H9 (cell line): ENCODE data around the gene TENM3. TPM values are rescaled to one million over a fixed set of nuclear protein-coding genes. Genes with fewer than 3 reads are reported as not detected.

Experiments
- DNase-seq: peaks from one replicate; pipeline ENCODE4 v3.0.0-alpha.2; 2017
- H2AFZ ChIP-seq: one replicate; pipeline ENCODE4 v1.6.1; 2013; ENCODE audit warnings: mild to moderate bottlenecking, low read length, control low read depth, moderate library complexity
- H2AK5ac ChIP-seq: 2 replicates; pipeline ENCODE4 v1.6.1; 2013; ENCODE audit warnings: low read length, control low read depth, mixed read lengths; ENCODE audit not compliant: insufficient read length
- H2BK120ac ChIP-seq: one replicate; pipeline ENCODE4 v1.6.1; 2013; ENCODE audit warnings: low read depth, mild to moderate bottlenecking, low read length, control low read depth, inconsistent platforms; ENCODE audit not compliant: poor library complexity, severe bottlenecking
- H2BK12ac ChIP-seq: 2 replicates; pipeline ENCODE4 v1.6.1; 2013; ENCODE audit warnings: low read length, control low read depth, mixed read lengths, low read depth; ENCODE audit not compliant: insufficient read length
- H2BK15ac ChIP-seq: 2 replicates; pipeline ENCODE4 v1.6.1; 2013; ENCODE audit warnings: low read depth, low read length, control low read depth
- H2BK20ac ChIP-seq: one replicate; pipeline ENCODE4 v1.6.1; 2013; ENCODE audit warnings: low read depth, mild to moderate bottlenecking, low read length, control low read depth, inconsistent platforms; ENCODE audit not compliant: poor library complexity, severe bottlenecking
- H2BK5ac ChIP-seq: 2 replicates; pipeline ENCODE4 v1.6.1; 2013; ENCODE audit warnings: low read length, control low read depth, mixed read lengths; ENCODE audit not compliant: insufficient read length
- H3K14ac ChIP-seq: 2 replicates; pipeline ENCODE4 v1.6.1; 2013; ENCODE audit warnings: low read length, control low read depth; ENCODE audit not compliant: insufficient read depth
- H3K18ac ChIP-seq: 2 replicates; pipeline ENCODE4 v1.6.1; 2013; ENCODE audit warnings: low read depth, mild to moderate bottlenecking, mixed read lengths, low read length, control low read depth; ENCODE audit not compliant: insufficient read length
- H3K23ac ChIP-seq: 2 replicates; pipeline ENCODE4 v1.6.1; 2013; ENCODE audit warnings: low read length, control low read depth, mixed read lengths, low read depth; ENCODE audit not compliant: insufficient read length
- H3K23me2 ChIP-seq: 2 replicates; pipeline ENCODE4 v1.6.1; 2013; ENCODE audit warnings: low read depth, mild to moderate bottlenecking, mixed read lengths, low read length, control low read depth; ENCODE audit not compliant: insufficient read length, poor library complexity, severe bottlenecking
- H3K27ac ChIP-seq: 2 replicates; pipeline ENCODE4 v1.5.1; 2013; ENCODE audit warnings: low read length, control low read depth, mixed read lengths, low read depth; ENCODE audit not compliant: insufficient read length
- H3K27me3 ChIP-seq: 2 replicates; pipeline ENCODE4 v1.6.1; 2013; ENCODE audit warnings: low read length, control low read depth, inconsistent platforms; ENCODE audit not compliant: insufficient read depth
- H3K4ac ChIP-seq: 2 replicates; pipeline ENCODE4 v1.6.1; 2013; ENCODE audit warnings: low read depth, mild to moderate bottlenecking, control low read depth, inconsistent platforms, low read length, moderate library complexity
- H3K4me1 ChIP-seq: 2 replicates; pipeline ENCODE4 v1.6.1; 2013; ENCODE audit warnings: low read length, control low read depth, inconsistent platforms; ENCODE audit not compliant: insufficient read depth
- H3K4me2 ChIP-seq: 2 replicates; pipeline ENCODE4 v1.6.1; 2013; ENCODE audit warnings: low read length, control low read depth, mixed read lengths; ENCODE audit not compliant: insufficient read length, insufficient read depth
- H3K56ac ChIP-seq: 2 replicates; pipeline ENCODE4 v1.6.1; 2013; ENCODE audit warnings: low read depth, mild to moderate bottlenecking, mixed read lengths, low read length, control low read depth; ENCODE audit not compliant: insufficient read length
- H3K79me1 ChIP-seq: 2 replicates; pipeline ENCODE4 v1.6.1; 2013; ENCODE audit warnings: low read depth, mild to moderate bottlenecking, moderate library complexity, low read length, control low read depth, inconsistent platforms; ENCODE audit not compliant: insufficient read depth, poor library complexity, severe bottlenecking
- H3K79me2 ChIP-seq: 2 replicates; pipeline ENCODE4 v1.6.1; 2013; ENCODE audit warnings: low read length, control low read depth, inconsistent platforms; ENCODE audit not compliant: insufficient read depth
- H3K9ac ChIP-seq: 2 replicates; pipeline ENCODE4 v1.6.1; 2013; ENCODE audit warnings: low read length, control low read depth, mixed read lengths; ENCODE audit not compliant: insufficient read length; ENCODE audit errors: extremely low read depth
- H3K9me3 ChIP-seq: one replicate; pipeline ENCODE4 v1.6.1; 2013; ENCODE audit warnings: low read depth, low read length, inconsistent platforms; ENCODE audit not compliant: control insufficient read depth
- H3T11ph ChIP-seq: one replicate; pipeline ENCODE4 v1.6.1; 2013; ENCODE audit warnings: mild to moderate bottlenecking, low read length, control low read depth, inconsistent platforms
- H4K20me1 ChIP-seq: one replicate; pipeline ENCODE4 v1.6.1; 2013; ENCODE audit not compliant: control insufficient read depth, insufficient read length, insufficient read depth
- H4K5ac ChIP-seq: 2 replicates; pipeline ENCODE4 v1.6.1; 2013; ENCODE audit warnings: low read depth, mild to moderate bottlenecking, mixed read lengths, low read length, control low read depth; ENCODE audit not compliant: insufficient read length
- H4K8ac ChIP-seq: replicated peaks from 2 replicates; pipeline ENCODE4 v1.6.1; 2013; ENCODE audit warnings: low read length, control low read depth, mixed read lengths, low read depth; ENCODE audit not compliant: insufficient read length
- H4K91ac ChIP-seq: 2 replicates; pipeline ENCODE4 v1.6.1; 2013; ENCODE audit warnings: low read depth, mild to moderate bottlenecking, moderate library complexity, mixed read lengths, low read length, control low read depth; ENCODE audit not compliant: insufficient read length
- H3K27ac Mint-ChIP-seq, 3 experiments: 2 replicates in 2 of 3; 3 replicates in 1 of 3; pipeline ENCODE4 v1.8.0; 2020 to 2021; ENCODE audit warnings: mixed read lengths in 3 of 3, mild to moderate bottlenecking in 1 of 3, moderate library complexity in 1 of 3
- H3K27me3 Mint-ChIP-seq: 2 replicates; pipeline ENCODE4 v1.8.0; 2021; ENCODE audit warnings: low read depth, mild to moderate bottlenecking, moderate library complexity, mixed read lengths
- H3K36me3 Mint-ChIP-seq, 3 experiments: 2 replicates in 2 of 3; 3 replicates in 1 of 3; pipeline ENCODE4 v1.8.0; 2020 to 2021; ENCODE audit warnings: low read depth in 3 of 3, mixed read lengths in 3 of 3; ENCODE audit not compliant: insufficient read depth in 1 of 3
- H3K4me1 Mint-ChIP-seq, 2 experiments: 2 replicates each; pipeline ENCODE4 v1.8.0; 2020; ENCODE audit warnings: mixed read lengths in 2 of 2
- H3K4me3 Mint-ChIP-seq, 2 experiments: 2 replicates in 1 of 2; 3 replicates in 1 of 2; pipeline ENCODE4 v1.8.0; 2020 to 2021; ENCODE audit warnings: mild to moderate bottlenecking in 2 of 2, mixed read lengths in 2 of 2, moderate library complexity in 1 of 2
- H3K9me3 Mint-ChIP-seq, 2 experiments: 2 replicates in 1 of 2; 3 replicates in 1 of 2; pipeline ENCODE4 v1.8.0; 2020; ENCODE audit warnings: mild to moderate bottlenecking in 2 of 2, mixed read lengths in 2 of 2, moderate library complexity in 1 of 2
- CTCF ChIP-seq: fragments of 200-600 bp; sonication (generic); conservative IDR thresholded peaks from 3 replicates; pipeline ENCODE4 v1.8.0; 2021; ENCODE audit warnings: antibody characterized with exemption, mild to moderate bottlenecking
- WGBS: extraction: QIAGEN DNeasy Blood & Tissue Kit; methylation state at CpG from one replicate; pipeline ENCODE4 v1.1.7; 2013; ENCODE audit warnings: missing lambda C conversion rate, low lambda C conversion rate, mixed read lengths; ENCODE audit not compliant: insufficient read length; ENCODE audit errors: extremely low coverage; 5-methylcytosine and 5-hydroxymethylcytosine counted together
- total RNA-seq: library from RNA; stranded (reverse); gene quantifications from 2 replicates; pipeline ENCODE4 v1.2.1, GENCODE V29; 2021

Gene TENM3
- total RNA-seq, 1 experiment from 2014 or later: 49.6 TPM

DNA sequence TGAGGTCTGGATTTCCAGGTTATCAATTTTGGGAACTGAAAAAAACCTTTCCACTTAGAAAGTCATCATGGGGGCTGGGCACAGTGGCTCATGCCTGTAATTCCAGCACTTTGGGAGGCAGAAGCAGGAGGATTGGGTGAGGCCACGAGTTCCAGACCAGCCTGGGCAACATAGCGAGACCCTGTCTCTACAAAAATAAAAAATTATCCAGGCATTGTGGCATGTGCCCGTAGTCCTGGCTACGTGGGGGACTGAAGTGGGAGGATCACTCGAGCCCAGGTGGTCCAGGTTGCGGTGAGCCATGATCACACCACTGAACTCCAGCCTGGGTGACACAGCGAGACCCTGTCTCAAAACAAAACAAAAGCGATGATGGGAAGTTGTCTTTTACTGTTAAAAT is 7.9 kb downstream of the TENM3 start:
- Histone ChIP-seq H3K79me2 (no peaks in the 10 kb centered on the region; the same call in 1 of the 2 replicates), H2BK20ac (no peak overlapping the region), H3K56ac (no peak overlapping the region), H3K4me2 (no peak overlapping the region), H2AFZ (no peak overlapping the region), H4K91ac (no peak overlapping the region), H2AK5ac (no peak overlapping the region), H3K27ac (no peak overlapping the region), H3T11ph (no peak overlapping the region), H3K79me1 (peaks cover 2% of the 10 kb centered on the region), H3K23ac (no peak overlapping the region), H3K4ac (no peak overlapping the region), H2BK15ac (no peak overlapping the region), H2BK12ac (no peak overlapping the region), H2BK5ac (no peak overlapping the region), H2BK120ac (no peak overlapping the region), H3K18ac (no peak overlapping the region), H4K20me1 (no peaks in the 10 kb centered on the region), H4K5ac (no peak overlapping the region), H4K8ac (no peak overlapping the region), H3K9me3 (no peaks in the 10 kb centered on the region), H3K14ac (no peak overlapping the region), H3K23me2 (no peaks in the 10 kb centered on the region), H3K4me1 (peaks cover 6% of the 10 kb centered on the region; the same call in 1 of the 2 replicates), H3K9ac (no peak overlapping the region), H3K27me3 (no peaks in the 10 kb centered on the region)
- Mint-ChIP-seq H3K4me3 (no peak overlapping the region), H3K27ac (peak overlapping the region in 1 of 3 experiments; percentile 31; a peak in 2 of 7 replicates), H3K27me3 (no peaks in the 10 kb centered on the region), H3K36me3 (peaks cover 4 to 12% (median 7%) of the 10 kb centered on the region in 3 experiments), H3K9me3 (peaks cover 0 to 2% of the 10 kb centered on the region in 2 experiments; a peak in 1 of 5 replicates), H3K4me1 (peaks cover 57 to 66% of the 10 kb centered on the region in 2 experiments)
- WGBS: no CpG with 5 or more reads among the region's 8 CpGs
- no peak for TF ChIP-seq CTCF
- DNase-seq: no peak
